GM12878 (cell line): ENCODE data around the gene MAGIX.

ENCODE experiments used
- CEBPB ChIP-seq, 2 experiments: fragments of 150-350 bp in 1 of 2; IDR thresholded peaks; 2 replicates each; pipeline ENCODE4 v1.6.1; 2012 to 2014; ENCODE audit warnings: low read depth in 2 of 2, low read length in 2 of 2, borderline replicate concordance in 1 of 2, inconsistent platforms in 1 of 2
- FOS ChIP-seq: IDR thresholded peaks from 3 replicates; pipeline ENCODE4 v1.6.1; 2011; ENCODE audit warnings: borderline replicate concordance; ENCODE audit not compliant: insufficient read length; ENCODE audit errors: extremely low read depth
- FOXM1 ChIP-seq: IDR thresholded peaks from 2 replicates; pipeline ENCODE4 v1.6.1; 2012; ENCODE audit warnings: low read depth, mild to moderate bottlenecking, inconsistent platforms, low read length, moderate library complexity
- POLR2A ChIP-seq: IDR thresholded peaks from 2 replicates; pipeline ENCODE4 v1.6.1; 2011; ENCODE audit warnings: low read depth, mild to moderate bottlenecking, low read length
- POLR2AphosphoS5 ChIP-seq: IDR thresholded peaks from 2 replicates; pipeline ENCODE4 v1.6.1; 2011; ENCODE audit warnings: mild to moderate bottlenecking, low read length, inconsistent platforms
- SMC3 ChIP-seq: IDR thresholded peaks from 2 replicates; pipeline ENCODE4 v1.6.1; 2011; ENCODE audit warnings: low read length, improper control_type of control experiment, borderline replicate concordance
- TF ChIP-seq, protein P1 (sequence below), 3 experiments: IDR thresholded peaks in 2 of 3; conservative IDR thresholded peaks in 1 of 3; 2 replicates each; pipeline ENCODE4 v1.5.1; 2011; ENCODE audit warnings: low read depth in 3 of 3, low read length in 3 of 3, mild to moderate bottlenecking in 3 of 3, control low read depth in 2 of 3, moderate library complexity in 2 of 3, inconsistent platforms in 1 of 3, mixed read lengths in 1 of 3; ENCODE audit not compliant: control insufficient read depth in 2 of 3, insufficient read depth in 1 of 3; ENCODE audit errors: extremely low read depth in 1 of 3
- TF ChIP-seq, protein P2 (sequence below): IDR thresholded peaks from 2 replicates; pipeline ENCODE4 v1.6.1; 2012; ENCODE audit warnings: mild to moderate bottlenecking, low read depth, low read length

DNA sequence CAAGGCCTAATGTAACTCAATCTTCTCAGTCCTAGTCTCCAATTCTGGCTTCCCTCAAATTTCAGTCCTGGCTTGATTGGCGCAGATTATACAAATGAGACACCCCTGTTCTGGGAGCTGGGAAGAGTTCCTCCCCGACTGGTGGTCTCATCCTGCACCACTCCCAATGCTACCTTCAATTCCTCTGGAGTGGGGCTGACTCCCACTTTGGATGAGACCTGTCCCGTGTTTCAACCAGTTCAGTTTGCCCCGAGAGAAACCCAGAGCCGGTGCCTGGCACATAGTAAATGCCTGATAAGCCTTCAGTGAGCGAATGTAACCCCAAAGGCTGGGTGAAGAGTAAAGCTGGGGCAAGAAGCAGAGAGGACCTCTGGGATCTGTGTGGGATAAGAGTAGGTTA, 41.5 kb downstream of the MAGIX start:
- TF ChIP-seq FOXM1, result no peak
- TF ChIP-seq, protein P1, sequence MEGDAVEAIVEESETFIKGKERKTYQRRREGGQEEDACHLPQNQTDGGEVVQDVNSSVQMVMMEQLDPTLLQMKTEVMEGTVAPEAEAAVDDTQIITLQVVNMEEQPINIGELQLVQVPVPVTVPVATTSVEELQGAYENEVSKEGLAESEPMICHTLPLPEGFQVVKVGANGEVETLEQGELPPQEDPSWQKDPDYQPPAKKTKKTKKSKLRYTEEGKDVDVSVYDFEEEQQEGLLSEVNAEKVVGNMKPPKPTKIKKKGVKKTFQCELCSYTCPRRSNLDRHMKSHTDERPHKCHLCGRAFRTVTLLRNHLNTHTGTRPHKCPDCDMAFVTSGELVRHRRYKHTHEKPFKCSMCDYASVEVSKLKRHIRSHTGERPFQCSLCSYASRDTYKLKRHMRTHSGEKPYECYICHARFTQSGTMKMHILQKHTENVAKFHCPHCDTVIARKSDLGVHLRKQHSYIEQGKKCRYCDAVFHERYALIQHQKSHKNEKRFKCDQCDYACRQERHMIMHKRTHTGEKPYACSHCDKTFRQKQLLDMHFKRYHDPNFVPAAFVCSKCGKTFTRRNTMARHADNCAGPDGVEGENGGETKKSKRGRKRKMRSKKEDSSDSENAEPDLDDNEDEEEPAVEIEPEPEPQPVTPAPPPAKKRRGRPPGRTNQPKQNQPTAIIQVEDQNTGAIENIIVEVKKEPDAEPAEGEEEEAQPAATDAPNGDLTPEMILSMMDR (IDR thresholded peaks at IDR 0.05 in 2 of 3, conservative IDR thresholded peaks at IDR 0.05 in 1 of 3; ENCODE audit: control insufficient read depth in 2 of 3, extremely low read depth in 1 of 3, insufficient read depth in 1 of 3, low read depth in 3 of 3, low read length in 3 of 3), result no peak
- no peak for TF ChIP-seq CEBPB (IDR thresholded peaks at IDR 0.05; ENCODE audit: borderline replicate concordance in 1 of 2, low read depth in 2 of 2, low read length in 2 of 2)
- no peak for TF ChIP-seq POLR2A
- no peak for TF ChIP-seq POLR2AphosphoS5
- TF ChIP-seq, protein P2, sequence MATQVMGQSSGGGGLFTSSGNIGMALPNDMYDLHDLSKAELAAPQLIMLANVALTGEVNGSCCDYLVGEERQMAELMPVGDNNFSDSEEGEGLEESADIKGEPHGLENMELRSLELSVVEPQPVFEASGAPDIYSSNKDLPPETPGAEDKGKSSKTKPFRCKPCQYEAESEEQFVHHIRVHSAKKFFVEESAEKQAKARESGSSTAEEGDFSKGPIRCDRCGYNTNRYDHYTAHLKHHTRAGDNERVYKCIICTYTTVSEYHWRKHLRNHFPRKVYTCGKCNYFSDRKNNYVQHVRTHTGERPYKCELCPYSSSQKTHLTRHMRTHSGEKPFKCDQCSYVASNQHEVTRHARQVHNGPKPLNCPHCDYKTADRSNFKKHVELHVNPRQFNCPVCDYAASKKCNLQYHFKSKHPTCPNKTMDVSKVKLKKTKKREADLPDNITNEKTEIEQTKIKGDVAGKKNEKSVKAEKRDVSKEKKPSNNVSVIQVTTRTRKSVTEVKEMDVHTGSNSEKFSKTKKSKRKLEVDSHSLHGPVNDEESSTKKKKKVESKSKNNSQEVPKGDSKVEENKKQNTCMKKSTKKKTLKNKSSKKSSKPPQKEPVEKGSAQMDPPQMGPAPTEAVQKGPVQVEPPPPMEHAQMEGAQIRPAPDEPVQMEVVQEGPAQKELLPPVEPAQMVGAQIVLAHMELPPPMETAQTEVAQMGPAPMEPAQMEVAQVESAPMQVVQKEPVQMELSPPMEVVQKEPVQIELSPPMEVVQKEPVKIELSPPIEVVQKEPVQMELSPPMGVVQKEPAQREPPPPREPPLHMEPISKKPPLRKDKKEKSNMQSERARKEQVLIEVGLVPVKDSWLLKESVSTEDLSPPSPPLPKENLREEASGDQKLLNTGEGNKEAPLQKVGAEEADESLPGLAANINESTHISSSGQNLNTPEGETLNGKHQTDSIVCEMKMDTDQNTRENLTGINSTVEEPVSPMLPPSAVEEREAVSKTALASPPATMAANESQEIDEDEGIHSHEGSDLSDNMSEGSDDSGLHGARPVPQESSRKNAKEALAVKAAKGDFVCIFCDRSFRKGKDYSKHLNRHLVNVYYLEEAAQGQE, result no peak
- no peak for TF ChIP-seq FOS
- no peak for TF ChIP-seq SMC3
